Right renal pelvis (tissue), 4 donors: ENCODE results near the gene NUP62. TPM values are rescaled to one million over a fixed set of nuclear protein-coding genes. Genes with fewer than 3 reads are reported as not detected.
"Not testable (repeated sequence)": the region's sequence is repeated elsewhere in the genome, so short reads cannot be mapped to it uniquely, and the experiment has no call there.

Experiments used
- DNase-seq, 4 donors: peaks; one replicate each; pipeline ENCODE4 v3.0.0-alpha.2; 2013; ENCODE audit warnings: low read depth in 4 of 4, low spot score in 3 of 4, missing footprints in 1 of 4
- polyA plus RNA-seq, 4 donors: library from polyadenylated mRNA; unstranded; fragments of 120-200 nt; gene quantifications; one replicate each; pipeline ENCODE4 v1.2.1, GENCODE V29; 2013; ENCODE audit not compliant: insufficient read length in 4 of 4

Gene NUP62
- polyA plus RNA-seq, 4 donors: 58.7 to 63.6 (median 61.4) TPM

- DNase-seq: no peak
Measured at GRCh38 chr19:49927526-49928264, 1.6 kb downstream of the NUP62 start.

DNA sequence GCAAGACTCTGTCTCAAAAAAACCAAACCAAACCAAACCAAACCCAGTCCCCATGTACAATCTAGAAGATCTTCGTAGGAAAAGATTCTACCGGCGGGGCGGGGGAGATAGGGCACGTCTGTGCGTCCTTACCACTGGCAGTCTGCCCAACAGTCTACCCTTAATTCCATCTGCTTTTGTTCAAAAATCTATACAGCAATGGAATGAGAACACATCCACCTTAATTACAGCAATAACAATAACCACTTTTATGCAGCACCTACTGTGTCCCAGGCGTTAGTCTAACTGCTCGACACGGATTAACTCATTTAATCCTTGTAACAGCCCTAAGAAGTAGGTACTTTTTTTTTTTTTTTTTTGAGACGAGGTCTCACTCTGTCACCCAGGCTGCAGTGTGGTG is 2.8 kb downstream of the NUP62 start:
- no peak for DNase-seq

DNA sequence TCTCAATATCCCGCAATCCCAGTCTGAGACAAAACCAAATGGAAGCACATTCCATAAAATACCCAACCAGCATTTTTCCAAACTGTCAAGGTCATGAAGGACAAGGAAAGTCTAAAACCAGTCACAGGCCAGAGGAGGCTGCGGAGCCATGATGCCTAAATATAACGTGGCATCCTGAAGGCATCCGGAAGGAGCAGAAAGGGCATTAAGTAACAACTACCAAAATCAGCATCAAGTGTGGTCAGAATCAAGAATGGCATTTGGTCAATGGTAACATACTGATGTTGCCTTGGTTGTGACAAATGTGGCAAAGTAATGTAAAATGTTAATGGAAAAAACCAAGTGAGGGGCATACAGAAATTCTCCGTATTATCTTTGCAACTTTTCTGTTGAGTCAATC is 3.8 kb downstream of the NUP62 start:
- no peak for DNase-seq

- DNase-seq: not testable (repeated sequence)
Measured at GRCh38 chr19:49924881-49925210, 4.5 kb downstream of the NUP62 start.

- no peak for DNase-seq
Measured at GRCh38 chr19:49924004-49924880, 5.1 kb downstream of the NUP62 start.

- no peak for DNase-seq
Measured at GRCh38 chr19:49923055-49924003, 6.0 kb downstream of the NUP62 start.

- DNase-seq: no peak
Measured at GRCh38 chr19:49921871-49922795, 7.2 kb downstream of the NUP62 start.

- no peak for DNase-seq
Measured at GRCh38 chr19:49920624-49921363, 8.5 kb downstream of the NUP62 start.

DNA sequence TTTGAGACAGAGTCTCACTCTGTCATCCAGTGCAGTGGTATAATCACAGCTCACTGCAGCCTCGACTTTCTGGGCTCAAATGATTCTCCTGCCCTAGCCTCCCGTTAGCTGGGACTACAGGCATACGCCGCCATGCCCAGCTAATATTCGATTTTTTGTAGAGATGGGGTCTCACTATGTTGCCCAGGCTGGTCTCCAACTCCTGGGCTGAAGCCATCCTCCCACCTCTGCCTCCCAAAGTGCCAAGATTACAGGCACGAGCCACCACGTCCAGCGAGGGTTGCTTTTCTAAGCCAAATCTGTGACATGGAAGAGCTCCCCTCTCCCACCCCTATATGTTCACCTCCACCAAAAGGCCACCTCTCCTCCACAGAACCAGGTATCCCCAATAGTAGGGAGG is 11.2 kb downstream of the NUP62 start:
- no peak for DNase-seq

DNA sequence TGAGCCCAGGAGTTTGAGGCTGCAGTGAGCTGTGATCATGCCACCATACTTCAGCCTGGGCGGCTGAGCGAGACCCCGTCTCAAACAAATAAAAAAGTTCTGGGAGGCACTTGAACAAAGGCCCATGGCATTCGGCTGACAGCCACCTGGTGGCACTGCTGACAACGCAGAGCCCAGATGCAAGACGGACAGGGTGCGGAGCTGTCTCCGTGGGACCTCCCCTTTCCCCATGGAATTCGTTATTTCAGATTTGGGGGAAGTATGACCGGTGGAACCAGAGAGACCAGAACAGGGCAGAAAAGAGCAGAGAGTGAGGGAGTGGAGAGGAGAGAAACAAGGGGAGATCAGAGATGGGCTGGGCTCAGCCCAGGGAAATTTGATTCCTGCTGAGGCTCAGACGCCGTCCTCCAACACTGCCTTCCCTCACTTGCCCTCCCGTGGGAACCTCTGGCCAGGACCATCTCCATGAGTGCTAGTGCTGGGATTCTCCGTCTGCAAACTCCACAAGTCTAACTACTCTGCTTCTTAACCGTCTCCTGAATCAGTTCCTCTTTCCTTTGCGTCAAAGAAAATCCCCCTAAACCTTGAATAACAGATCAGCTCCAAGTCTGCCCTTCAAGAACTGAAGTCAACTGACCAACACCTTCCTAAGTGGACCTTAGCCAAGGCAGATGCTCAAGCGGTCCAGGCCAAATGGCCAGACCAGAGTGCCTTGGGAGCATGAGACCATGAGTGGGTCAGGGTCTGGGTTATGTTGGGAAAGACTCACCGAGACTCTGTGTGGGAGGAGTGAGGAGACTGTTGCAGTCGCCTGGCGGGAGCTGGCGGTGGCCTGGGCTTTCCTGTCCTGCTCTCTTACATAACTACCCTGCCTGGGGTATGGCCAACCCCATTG is 12.2 kb downstream of the NUP62 start:
- no peak for DNase-seq

DNA sequence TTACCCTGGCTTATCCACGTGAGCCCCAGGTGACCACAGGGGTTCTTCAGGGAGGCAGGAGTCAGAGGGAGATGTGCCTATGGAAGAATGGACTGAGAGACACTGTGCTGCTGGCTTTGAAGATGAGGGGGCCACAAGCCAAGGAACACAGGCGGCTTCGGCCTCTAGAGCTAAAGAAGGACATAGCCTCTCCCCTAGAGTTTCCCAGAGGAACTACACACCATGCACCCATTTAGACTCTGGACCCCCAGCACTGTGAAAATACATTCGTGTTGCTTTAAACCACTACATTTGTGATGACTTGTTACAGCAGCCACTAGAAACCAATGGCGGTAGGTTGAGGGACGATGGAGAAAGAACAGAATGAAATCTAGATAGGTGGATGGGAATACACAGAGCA is 14.0 kb downstream of the NUP62 start:
- DNase-seq: no peak

GRCh38 chr19:49913720-49914119 is 15.6 kb downstream of the NUP62 start:
- no peak for DNase-seq

DNA sequence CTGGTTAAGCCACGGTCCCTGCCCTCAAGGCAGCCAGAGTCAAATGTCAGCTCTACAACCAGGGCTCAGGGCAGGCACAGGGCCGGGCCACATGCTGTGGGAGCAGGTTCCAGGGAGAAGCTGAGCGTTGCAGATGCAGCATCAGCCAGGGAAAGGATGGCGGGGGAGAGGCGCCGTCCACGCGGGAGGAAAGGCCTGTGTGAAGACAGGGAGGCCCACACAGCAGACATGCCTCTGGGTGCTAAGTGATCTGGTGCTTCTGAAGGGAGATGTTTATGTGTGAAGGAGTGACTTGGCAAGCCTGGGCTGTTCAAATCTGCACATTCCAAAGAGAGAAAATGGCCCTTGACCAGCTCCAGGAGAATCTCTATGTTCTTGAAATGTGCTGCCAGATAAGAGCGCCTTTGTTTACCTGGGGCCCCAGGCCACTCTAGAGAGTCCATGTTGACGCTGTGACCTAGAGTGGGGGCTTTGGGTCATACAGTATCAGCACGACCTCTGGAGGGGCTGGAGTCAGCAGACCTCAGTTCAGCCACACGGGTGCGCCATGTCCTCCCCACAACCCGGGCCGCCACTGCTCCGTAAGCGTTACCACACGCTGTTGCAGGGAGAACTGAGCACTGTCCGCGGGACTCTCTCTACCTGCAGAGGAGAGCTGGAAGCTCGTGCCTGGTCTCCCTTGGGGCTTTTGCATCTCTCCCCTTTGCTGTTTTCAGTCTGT is 16.2 kb downstream of the NUP62 start:
- no peak for DNase-seq

- no peak for DNase-seq
Measured at GRCh38 chr19:49911381-49912145, 17.7 kb downstream of the NUP62 start.

- no peak for DNase-seq
Measured at GRCh38 chr19:49910179-49910578, 19.1 kb downstream of the NUP62 start.

DNA sequence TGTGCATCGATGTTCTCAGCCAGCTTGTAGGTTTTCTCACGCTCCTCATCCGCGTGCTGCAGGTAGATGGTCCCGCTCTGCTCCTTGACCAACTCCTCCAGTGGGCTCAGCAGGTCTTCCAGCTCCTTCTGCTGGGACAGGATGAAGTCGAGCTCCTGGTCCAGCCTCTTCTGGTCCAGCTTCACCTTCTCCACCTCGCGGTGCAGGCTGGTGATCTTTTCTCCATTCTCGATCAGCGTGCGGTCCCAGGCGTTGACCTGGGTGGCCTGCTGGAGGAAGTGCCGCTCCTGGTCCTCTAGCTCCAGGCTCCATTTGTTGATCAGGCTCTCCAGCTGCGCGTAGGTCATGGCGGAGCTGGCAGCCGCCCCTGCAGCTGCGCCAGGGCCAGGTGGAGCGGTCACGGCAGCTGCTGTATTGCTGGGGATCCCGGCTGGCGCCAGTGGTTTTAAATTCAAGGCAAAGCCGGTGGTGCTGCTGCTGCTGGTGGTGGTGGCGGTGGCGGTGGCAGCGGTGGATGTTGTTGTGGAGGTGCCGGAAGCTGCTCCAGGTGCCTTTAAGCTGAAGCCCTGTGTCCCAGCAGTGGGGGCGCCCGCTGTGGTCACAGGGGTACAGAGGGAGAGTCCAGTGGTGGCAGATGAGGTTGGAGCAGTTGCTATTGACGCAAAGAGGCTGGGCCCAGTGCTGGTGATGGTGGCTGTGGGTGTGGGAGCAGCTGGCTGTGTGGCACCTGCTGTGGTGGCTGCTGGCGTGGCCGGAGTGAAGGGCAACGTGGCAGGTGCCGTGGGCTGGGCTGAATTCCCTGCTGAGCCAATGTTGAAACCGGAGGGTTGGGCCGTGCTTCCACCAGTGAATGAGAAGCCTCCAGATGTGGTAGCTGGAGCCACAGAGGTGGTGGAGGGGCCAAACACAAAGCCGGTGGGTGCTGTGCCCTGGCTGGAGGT is 20.6 kb downstream of the NUP62 start:
- DNase-seq: no peak
